K562 (cell line): ENCODE results near the gene PACS2. TPM values are rescaled to one million over a fixed set of nuclear protein-coding genes. Genes with fewer than 3 reads are reported as not detected.
A peak's percentile ranks its signal among the peaks of the same experiment; 100 is the strongest.

Experiments used
- ATAC-seq: fragments of 200-7000 bp; cut with Tn5 transposase; 3 replicates; pipeline ENCODE4 v1.9.1; 2020; ENCODE audit warnings: moderate library complexity
- BruUV-seq: library from RNA; stranded (reverse); fragments of 400-500 nt; replicated peaks from 2 replicates; lab custom pipeline; 2021; lab: Mats Ljungman, UMichigan
- CTCF ChIA-PET: fragments of 300-600 bp; formaldehyde crosslinking; extraction: SDS; loops from one replicate; lab custom pipeline; 2021; ENCODE audit warnings: low intra/inter-chr PET ratio; lab: Yijun Ruan, JAX
- POLR2A ChIA-PET: fragments of 300-600, 350-650 bp; sonication (Branson Sonifier 250); formaldehyde crosslinking; extraction: SDS; loops from one replicate; lab custom pipeline; 2021; ENCODE audit warnings: antibody characterized with exemption, inconsistent platforms; lab: Yijun Ruan, JAX
- DNase-seq, 4 experiments: peaks; one replicate each; pipeline versions ENCODE4 v3.0.0 to v3.0.0-alpha.2; 2011 to 2018; ENCODE audit warnings: low spot score in 3 of 4, mixed read lengths in 3 of 4; ENCODE audit errors: extremely low read depth in 1 of 4
- FAIRE-seq: peaks from 2 replicates; lab custom pipeline; 2011; peaks lifted over from hg19 to GRCh38; lab: Jason Lieb, UNC
- H2AFZ ChIP-seq: 2 replicates; pipeline ENCODE4 v1.6.0; 2011; ENCODE audit warnings: low read depth, low read length, control low read depth, inconsistent platforms
- H3K27ac ChIP-seq: fragments of 200-600 bp; 3 replicates; pipeline ENCODE4 v1.8.0; 2011; ENCODE audit warnings: low read depth, mild to moderate bottlenecking, control low read depth, inconsistent platforms, low read length, moderate library complexity, mixed read lengths; ENCODE audit errors: extremely low read depth
- H3K27me3 ChIP-seq, 2 experiments: fragments of 300-600 bp in 1 of 2; 2 replicates in 1 of 2; 3 replicates in 1 of 2; pipeline versions ENCODE4 v1.6.0 to v1.8.0; 2011; ENCODE audit warnings: inconsistent platforms in 2 of 2, low read length in 2 of 2, mild to moderate bottlenecking in 1 of 2, mixed read lengths in 1 of 2, moderate library complexity in 1 of 2; ENCODE audit not compliant: control insufficient read depth in 2 of 2, insufficient read depth in 2 of 2
- H3K36me3 ChIP-seq: fragments of 300-600 bp; 3 replicates; pipeline ENCODE4 v1.8.0; 2011; ENCODE audit warnings: mild to moderate bottlenecking, low read length, inconsistent platforms; ENCODE audit not compliant: control insufficient read depth, insufficient read depth
- H3K4me1 ChIP-seq, 2 experiments: fragments of 200-600 bp in 1 of 2; replicated peaks in 1 of 2; 2 replicates in 1 of 2; 3 replicates in 1 of 2; pipeline versions ENCODE4 v1.5.1 to v1.8.0; 2011; ENCODE audit warnings: inconsistent platforms in 2 of 2, low read length in 2 of 2, mild to moderate bottlenecking in 1 of 2, mixed read lengths in 1 of 2, moderate library complexity in 1 of 2; ENCODE audit not compliant: control insufficient read depth in 2 of 2, insufficient read depth in 2 of 2
- H3K4me2 ChIP-seq: 2 replicates; pipeline ENCODE4 v1.6.1; 2011; ENCODE audit warnings: low read length, control low read depth, inconsistent platforms, mixed read lengths; ENCODE audit not compliant: insufficient read depth
- H3K4me3 ChIP-seq: fragments of 200-600 bp; sonication (generic), shearing (Covaris generic); 2 replicates; pipeline ENCODE4 v1.5.1; 2016; ENCODE audit warnings: control low read depth, inconsistent platforms
- H3K79me2 ChIP-seq: fragments of 200-600 bp; 3 replicates; pipeline ENCODE4 v1.8.0; 2011; ENCODE audit warnings: low read length, inconsistent platforms; ENCODE audit not compliant: control insufficient read depth, insufficient read depth
- H3K9ac ChIP-seq, 2 experiments: 2 replicates each; pipeline versions ENCODE4 v1.6.0 to v1.6.1; 2011; ENCODE audit warnings: low read depth in 2 of 2, low read length in 2 of 2, control low read depth in 1 of 2, inconsistent platforms in 1 of 2, mild to moderate bottlenecking in 1 of 2, mixed read lengths in 1 of 2; ENCODE audit not compliant: insufficient read depth in 1 of 2
- H3K9me1 ChIP-seq: one replicate; pipeline ENCODE4 v1.6.0; 2011; ENCODE audit warnings: inconsistent platforms, mild to moderate bottlenecking, low read length, moderate library complexity; ENCODE audit not compliant: control insufficient read depth, insufficient read depth
- H3K9me3 ChIP-seq: replicated peaks from 2 replicates; pipeline ENCODE4 v1.5.1; 2011; ENCODE audit warnings: low read depth, low read length, inconsistent platforms; ENCODE audit not compliant: control insufficient read depth, insufficient read depth
- H4K20me1 ChIP-seq: replicated peaks from 2 replicates; pipeline ENCODE4 v1.6.1; 2011; ENCODE audit warnings: low read length, inconsistent platforms, mixed read lengths; ENCODE audit not compliant: control insufficient read depth, insufficient read depth
- HNRNPL ChIP-seq: fragments of 200-400 bp; formaldehyde crosslinking; IDR thresholded peaks from 2 replicates; pipeline ENCODE4 v1.6.1; 2017; ENCODE audit warnings: low read depth, mild to moderate bottlenecking, low read length
- NCOA6 ChIP-seq: fragments of 450-650 bp; IDR thresholded peaks from 2 replicates; pipeline ENCODE4 v1.6.1; 2017; ENCODE audit warnings: mild to moderate bottlenecking
- NFIC ChIP-seq: fragments of 450-650 bp; IDR thresholded peaks from 2 replicates; pipeline ENCODE4 v1.6.1; 2017; ENCODE audit warnings: mild to moderate bottlenecking, inconsistent platforms
- RAD21 ChIP-seq, 2 experiments: fragments of 250-450 bp in 1 of 2; fragments of 450-650 bp in 1 of 2; sonication (Bioruptor Pico) in 1 of 2; formaldehyde crosslinking in 1 of 2; IDR thresholded peaks in 1 of 2; conservative IDR thresholded peaks in 1 of 2; 2 replicates each; pipeline versions ENCODE4 v1.4.0 to v1.8.0; 2020 to 2022; ENCODE audit warnings: mild to moderate bottlenecking in 2 of 2, moderate library complexity in 1 of 2
- SREBF2 ChIP-seq: sonication (generic); formaldehyde crosslinking; IDR thresholded peaks from 2 replicates; pipeline ENCODE4 v1.4.0; 2020; ENCODE audit warnings: mild to moderate bottlenecking, missing genetic modification reagents
- TOE1 ChIP-seq, 2 experiments: fragments of 450-650 bp in 1 of 2; sonication (generic) in 1 of 2; formaldehyde crosslinking in 1 of 2; IDR thresholded peaks; 2 replicates each; pipeline versions ENCODE4 v1.7.1 to v1.8.0; 2016 to 2022; ENCODE audit warnings: borderline replicate concordance in 2 of 2, mild to moderate bottlenecking in 2 of 2, antibody characterized with exemption in 1 of 2, inconsistent platforms in 1 of 2, low read depth in 1 of 2, missing genetic modification reagents in 1 of 2, moderate library complexity in 1 of 2
- ZNF140 ChIP-seq: fragments of 250-450 bp; sonication (Bioruptor Pico); IDR thresholded peaks from 2 replicates; pipeline ENCODE4 v1.8.0; 2021; ENCODE audit warnings: moderate library complexity, mild to moderate bottlenecking, inconsistent platforms
- WGBS: fragments of 100-300 bp; shearing (Covaris generic); methylation state at CpG from one replicate; pipeline ENCODE4 v1.1.6; 2016; ENCODE audit warnings: low coverage, mixed read lengths; ENCODE audit not compliant: insufficient coverage; ENCODE audit errors: missing lambda C conversion rate; 5-methylcytosine and 5-hydroxymethylcytosine counted together
- in situ Hi-C: fragments of 300-500 bp; cut with MboI; formaldehyde crosslinking; loops from 4 replicates; pipeline ENCODE4 v1.15.0; 2018; ENCODE audit warnings: inconsistent platforms, mixed read lengths
- intact Hi-C: fragments of 100-400 bp; cut with micrococcal nuclease; formaldehyde crosslinking; loops from 2 replicates; pipeline ENCODE4 v1.14.2; 2022
- polyA plus RNA-seq, 8 experiments: library from polyadenylated mRNA; depleted of rRNA in 4 of 8; stranded (reverse) in 5 of 8; unstranded in 3 of 8; fragments of >200 nt; fragmentation: Nextera tagmentation in 2 of 8; fragmentation: Illumina TruSeq in 1 of 8; extraction: Ambion mirVana in 2 of 8; extraction: Trizol in 1 of 8; gene quantifications; 2 replicates each; pipeline versions ENCODE4 v1.2.1 to v1.2.3, GENCODE V29; 2011 to 2014; ENCODE audit warnings: inconsistent platforms in 1 of 8, missing spikeins in 1 of 8
- total RNA-seq, 7 experiments: library from RNA; depleted of rRNA in 6 of 7; stranded (reverse); fragments of >200 nt in 6 of 7; fragmentation: Illumina TruSeq in 2 of 7; extraction: Trizol in 2 of 7; gene quantifications; 2 replicates each; pipeline versions ENCODE4 v1.2.1 to v1.2.3, GENCODE V29; 2011 to 2021; ENCODE audit warnings: low replicate concordance in 1 of 7

Gene PACS2
- total and polyA plus RNA-seq, 9 of the 15 experiments (the other 6 are each of a cell fraction or from before 2014, with no cell fraction given): 0.11 to 20.8 (median 9.9) TPM

DNA sequence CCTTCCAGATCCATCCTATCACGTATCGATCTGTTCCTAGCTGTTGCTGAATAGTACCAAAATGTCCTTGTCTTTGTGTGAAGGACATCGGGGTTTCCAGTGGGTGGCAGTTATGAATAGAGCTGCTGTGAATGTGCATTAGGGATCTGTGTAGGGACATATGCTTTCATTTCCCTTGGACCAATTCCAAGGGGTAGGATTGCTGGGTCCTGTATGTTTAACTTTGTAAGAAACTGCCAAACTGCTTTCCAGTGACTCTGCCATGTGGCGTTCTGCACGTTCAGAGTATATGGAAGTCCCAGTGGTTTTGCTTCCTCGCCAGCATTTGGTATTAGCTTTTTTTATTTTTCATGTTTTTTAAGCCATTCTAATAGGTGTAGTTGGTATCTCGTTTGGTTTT lies 28.6 kb downstream of the PACS2 start:
- no peak overlapping the region for H3K4me2 ChIP-seq
- H3K36me3 ChIP-seq: no peaks in the 10 kb centered on the region
- H3K4me3 ChIP-seq: no peak overlapping the region
- no TSS peak for BruUV-seq
- FAIRE-seq: peak; percentile 35
- H3K4me1 ChIP-seq: peaks cover 7 to 30% of the 10 kb centered on the region in 2 experiments; a peak in 3 of 5 replicates
- intact Hi-C loops (no loop called here), in situ Hi-C loops (loop anchor here (5.0 to 10.0 kb wide), 2 partner anchors 78 to 131 kb away; no protein-coding TSS in a partner anchor)
- H3K9me3 ChIP-seq: no peaks in the 10 kb centered on the region
- no peaks in the 10 kb centered on the region for H4K20me1 ChIP-seq
- DNase-seq: no peak
- no peaks in the 10 kb centered on the region; the same call in 2 of the 3 replicates for H3K79me2 ChIP-seq
- CTCF ChIA-PET: no interaction called here
- POLR2A ChIA-PET: interaction anchor here (0.6 to 1.1 kb wide), 2 partner anchors 42 to 188 kb away, joined by 3 read pairs; no protein-coding TSS in a partner anchor
- H3K27me3 ChIP-seq: no peaks in the 10 kb centered on the region
- TF ChIP-seq NFIC (0 out of 2 replicates have a peak, but pooled peaks have one; percentile 42), ZNF140 (CRISPR knock-in tag) (no peak), NCOA6 (no peak), HNRNPL (no peak), TOE1 (IDR thresholded peaks at IDR 0.05; ENCODE audit: borderline replicate concordance) (no peak), TOE1 (CRISPR knock-in tag; IDR thresholded peaks at IDR 0.05; ENCODE audit: borderline replicate concordance, low read depth) (no peak), RAD21 (CRISPR knock-in tag; conservative IDR thresholded peaks at IDR 0.05 in 1 of 2, IDR thresholded peaks at IDR 0.05 in 1 of 2) (no peak), SREBF2 (CRISPR knock-in tag) (no peak)
- TF ChIP-seq, all 486 proteins: peak for 1
- Histone ChIP-seq H3K9me1 (no peaks in the 10 kb centered on the region), H3K9ac (no peak overlapping the region), H2AFZ (no peak overlapping the region), H3K27ac (no peak overlapping the region)
- ATAC-seq: no peak; the same call in 2 of the 3 replicates
- WGBS: 78% methylated on average over 7 of the region's 7 CpGs
